Progenitor cell of endocrine pancreas (in vitro differentiated cells): Measurements from ENCODE around the gene QRICH1. TPM values are rescaled to one million over a fixed set of nuclear protein-coding genes. Genes with fewer than 3 reads are reported as not detected.

ENCODE experiments used
- DNase-seq: peaks from one replicate; pipeline ENCODE4 v3.0.0; 2021; ENCODE audit warnings: low spot score; ENCODE audit not compliant: unreplicated experiment
- H3K27ac Mint-ChIP-seq: 2 replicates; pipeline ENCODE4 v1.8.0; 2021; ENCODE audit warnings: mild to moderate bottlenecking, moderate library complexity, mixed read lengths
- H3K27me3 Mint-ChIP-seq: 2 replicates; pipeline ENCODE4 v1.8.0; 2021; ENCODE audit warnings: mixed read lengths
- H3K36me3 Mint-ChIP-seq: 2 replicates; pipeline ENCODE4 v1.8.0; 2022; ENCODE audit warnings: mixed read lengths; ENCODE audit not compliant: insufficient read depth
- H3K4me1 Mint-ChIP-seq: 2 replicates; pipeline ENCODE4 v1.8.0; 2021; ENCODE audit warnings: low read depth, mixed read lengths
- H3K4me3 Mint-ChIP-seq: 2 replicates; pipeline ENCODE4 v1.8.0; 2021; ENCODE audit warnings: low read depth, mild to moderate bottlenecking, moderate library complexity, mixed read lengths
- H3K9me3 Mint-ChIP-seq: 2 replicates; pipeline ENCODE4 v1.8.0; 2021; ENCODE audit warnings: low read depth, mixed read lengths
- CTCF ChIP-seq: fragments of 200-600 bp; sonication (generic); IDR thresholded peaks from one replicate; pipeline ENCODE4 v1.5.0; 2021; ENCODE audit warnings: antibody characterized with exemption, mild to moderate bottlenecking; ENCODE audit not compliant: unreplicated experiment
- total RNA-seq: library from RNA; stranded (reverse); gene quantifications from 2 replicates; pipeline ENCODE4 v1.2.1, GENCODE V29; 2021

The QRICH1 gene
- total RNA-seq, 1 donor from 2014 or later, result 130 TPM

GRCh38 chr3:49124991-49125670 is 31.3 kb upstream of the QRICH1 start:
- Mint-ChIP-seq H3K27ac (no peak overlapping the region), H3K4me1 (no peaks in the 10 kb centered on the region), H3K9me3 (no peaks in the 10 kb centered on the region), H3K36me3 (peaks cover 5% of the 10 kb centered on the region), H3K4me3 (no peak overlapping the region), H3K27me3 (no peaks in the 10 kb centered on the region)
- DNase-seq, result no peak
- TF ChIP-seq CTCF, result no peak

- no peak for DNase-seq
- no peak overlapping the region for H3K27ac Mint-ChIP-seq
- H3K36me3 Mint-ChIP-seq, result peaks cover 5% of the 10 kb centered on the region
- H3K27me3 Mint-ChIP-seq, result no peaks in the 10 kb centered on the region
- no peaks in the 10 kb centered on the region for H3K9me3 Mint-ChIP-seq
- H3K4me3 Mint-ChIP-seq, result no peak overlapping the region
- no peak for TF ChIP-seq CTCF
- H3K4me1 Mint-ChIP-seq, result peaks cover 5% of the 10 kb centered on the region
Measured at GRCh38 chr3:49124203-49124602, 30.3 kb upstream of the QRICH1 start.

- no peak for TF ChIP-seq CTCF
- H3K9me3 Mint-ChIP-seq, result no peaks in the 10 kb centered on the region
- peaks cover 5% of the 10 kb centered on the region for H3K4me1 Mint-ChIP-seq
- no peak overlapping the region for H3K27ac Mint-ChIP-seq
- no peak for DNase-seq
- H3K36me3 Mint-ChIP-seq, result peaks cover 5% of the 10 kb centered on the region
- no peaks in the 10 kb centered on the region for H3K27me3 Mint-ChIP-seq
- H3K4me3 Mint-ChIP-seq, result no peak overlapping the region
Measured at GRCh38 chr3:49123687-49124086, 29.8 kb upstream of the QRICH1 start.

GRCh38 chr3:49122886-49123545 is 29.1 kb upstream of the QRICH1 start:
- no peak overlapping the region for H3K4me3 Mint-ChIP-seq
- no peak for DNase-seq
- H3K9me3 Mint-ChIP-seq, result no peaks in the 10 kb centered on the region
- no peaks in the 10 kb centered on the region for H3K27me3 Mint-ChIP-seq
- H3K36me3 Mint-ChIP-seq, result peaks cover 5% of the 10 kb centered on the region
- H3K27ac Mint-ChIP-seq, result no peak overlapping the region
- H3K4me1 Mint-ChIP-seq, result peaks cover 5% of the 10 kb centered on the region
- TF ChIP-seq CTCF, result no peak

GRCh38 chr3:49122451-49122850 is 28.6 kb upstream of the QRICH1 start:
- H3K27ac Mint-ChIP-seq, result no peak overlapping the region

More at GRCh38 chr3:49122451-49122850, 28.6 kb upstream of the QRICH1 start:
- no peak for TF ChIP-seq CTCF
- Mint-ChIP-seq H3K4me3 (peak overlapping the region; percentile 45), H3K27me3 (no peaks in the 10 kb centered on the region), H3K36me3 (peaks cover 8% of the 10 kb centered on the region), H3K9me3 (no peaks in the 10 kb centered on the region), H3K4me1 (peaks cover 5% of the 10 kb centered on the region)
- no peak for DNase-seq
